ENCODE measurements around the gene AUTS2. TPM values are rescaled to one million over a fixed set of nuclear protein-coding genes. Genes with fewer than 3 reads are reported as not detected.

AUTS2 gene
- total RNA-seq, 1 experiment from 2014 or later, result 42.1 TPM

GRCh38 chr7:70014472-70015177 is 416.4 kb downstream of the AUTS2 start:
- POLR2A ChIA-PET (ENCODE audit: low non-redundant PET), result no interaction called here
- H3K4me1 ChIP-seq (ENCODE audit: insufficient read depth, low read length, poor library complexity, severe bottlenecking), result no peaks in the 10 kb centered on the region
- DNase-seq (ENCODE audit: low spot score), result no peak
- H3K27ac ChIP-seq (ENCODE audit: low read depth, low read length, poor library complexity, severe bottlenecking), result no peak overlapping the region
- intact Hi-C loops (cut with micrococcal nuclease; ENCODE audit: unreplicated experiment), result no loop called here
- H3K4me3 ChIP-seq (ENCODE audit: low read depth, low read length, poor library complexity, severe bottlenecking), result no peak overlapping the region
- no peaks in the 10 kb centered on the region for H3K9me3 ChIP-seq (ENCODE audit: low read depth, low read length, poor library complexity, severe bottlenecking)
- no TSS peak for BruUV-seq (replicated peaks)
- CTCF ChIA-PET, result no interaction called here
- no peaks in the 10 kb centered on the region for H3K27me3 ChIP-seq (replicated peaks; ENCODE audit: insufficient read depth, low read depth, low read length, poor library complexity)
- no peaks in the 10 kb centered on the region for H3K36me3 ChIP-seq (ENCODE audit: insufficient read depth, low read length, poor library complexity, severe bottlenecking)
- TF ChIP-seq EZH2 (IDR thresholded peaks at IDR 0.05; ENCODE audit: borderline replicate concordance, low read depth, low read length, poor library complexity, severe bottlenecking) (no peak), CTCF (conservative IDR thresholded peaks at IDR 0.05; ENCODE audit: low read depth, low read length) (no peak)

- intact Hi-C loops (cut with micrococcal nuclease; ENCODE audit: unreplicated experiment), result no loop called here
- H3K4me1 ChIP-seq (ENCODE audit: insufficient read depth, low read length, poor library complexity, severe bottlenecking), result no peaks in the 10 kb centered on the region
- H3K27me3 ChIP-seq (replicated peaks; ENCODE audit: insufficient read depth, low read depth, low read length, poor library complexity), result no peaks in the 10 kb centered on the region
- no peak overlapping the region for H3K27ac ChIP-seq (ENCODE audit: low read depth, low read length, poor library complexity, severe bottlenecking)
- TF ChIP-seq EZH2 (IDR thresholded peaks at IDR 0.05; ENCODE audit: borderline replicate concordance, low read depth, low read length, poor library complexity, severe bottlenecking) (no peak), CTCF (conservative IDR thresholded peaks at IDR 0.05; ENCODE audit: low read depth, low read length) (no peak)
- no TSS peak for BruUV-seq (replicated peaks)
- ChIA-PET POLR2A (ENCODE audit: low non-redundant PET) (no interaction called here), CTCF (no interaction called here)
- DNase-seq (ENCODE audit: low spot score), result no peak
- H3K9me3 ChIP-seq (ENCODE audit: low read depth, low read length, poor library complexity, severe bottlenecking), result no peaks in the 10 kb centered on the region
- H3K36me3 ChIP-seq (ENCODE audit: insufficient read depth, low read length, poor library complexity, severe bottlenecking), result no peaks in the 10 kb centered on the region
- H3K4me3 ChIP-seq (ENCODE audit: low read depth, low read length, poor library complexity, severe bottlenecking), result no peak overlapping the region
These were observed 417.1 kb downstream of the AUTS2 start for GRCh38 chr7:70015353-70015752.

- Histone ChIP-seq H3K27me3 (replicated peaks; ENCODE audit: insufficient read depth, low read depth, low read length, poor library complexity) (no peaks in the 10 kb centered on the region), H3K36me3 (ENCODE audit: insufficient read depth, low read length, poor library complexity, severe bottlenecking) (no peaks in the 10 kb centered on the region), H3K4me1 (ENCODE audit: insufficient read depth, low read length, poor library complexity, severe bottlenecking) (no peaks in the 10 kb centered on the region), H3K27ac (ENCODE audit: low read depth, low read length, poor library complexity, severe bottlenecking) (no peak overlapping the region), H3K9me3 (ENCODE audit: low read depth, low read length, poor library complexity, severe bottlenecking) (no peaks in the 10 kb centered on the region), H3K4me3 (ENCODE audit: low read depth, low read length, poor library complexity, severe bottlenecking) (no peak overlapping the region)
- ChIA-PET POLR2A (ENCODE audit: low non-redundant PET) (no interaction called here), CTCF (no interaction called here)
- no TSS peak for BruUV-seq (replicated peaks)
- TF ChIP-seq CTCF (conservative IDR thresholded peaks at IDR 0.05; ENCODE audit: low read depth, low read length) (no peak), EZH2 (IDR thresholded peaks at IDR 0.05; ENCODE audit: borderline replicate concordance, low read depth, low read length, poor library complexity, severe bottlenecking) (no peak)
- no peak for DNase-seq (ENCODE audit: low spot score)
- intact Hi-C loops (cut with micrococcal nuclease; ENCODE audit: unreplicated experiment), result no loop called here
These were observed 417.9 kb downstream of the AUTS2 start for GRCh38 chr7:70016044-70016770.

Data from A673 (cell line).